CD4-positive, alpha-beta T cell treated with Interleukin-4 for 4 hours (primary cell): ENCODE data around the gene C10orf71.

Experiments
- DNase-seq: peaks from one replicate; pipeline ENCODE4 v3.0.0-alpha.2; 2020

C10orf71 gene

GRCh38 chr10:49298983-49299815 lies at the start of gene C10orf71:
Gene C10orf71 (plus strand): TSS chr10:49299170. CDS start chr10:49322546, 23,376 bp downstream.
- DNase-seq = no peak

- DNase-seq = no peak
Measured at GRCh38 chr10:49252313-49253034, 46.5 kb upstream of the C10orf71 start.

- no peak for DNase-seq
Measured at GRCh38 chr10:49253340-49253906, 45.5 kb upstream of the C10orf71 start.

- no peak for DNase-seq
Measured at GRCh38 chr10:49254150-49254549, 44.8 kb upstream of the C10orf71 start.

GRCh38 chr10:49254556-49255318 lies 44.2 kb upstream of the C10orf71 start:
- peak; percentile 44 for DNase-seq

- DNase-seq = no peak
Measured at GRCh38 chr10:49255883-49256282, 43.1 kb upstream of the C10orf71 start.

- DNase-seq = peak; percentile 8
Measured at GRCh38 chr10:49257154-49257553, 41.8 kb upstream of the C10orf71 start.

- DNase-seq = no peak
Measured at GRCh38 chr10:49257626-49258349, 41.2 kb upstream of the C10orf71 start.

- no peak for DNase-seq
Measured at GRCh38 chr10:49258350-49258683, 40.7 kb upstream of the C10orf71 start.

GRCh38 chr10:49260644-49261296 lies 38.2 kb upstream of the C10orf71 start:
- no peak for DNase-seq

GRCh38 chr10:49263591-49263990 lies 35.4 kb upstream of the C10orf71 start:
- no peak for DNase-seq

GRCh38 chr10:49264177-49264677 lies 34.7 kb upstream of the C10orf71 start:
- DNase-seq = no peak

- no peak for DNase-seq
Measured at GRCh38 chr10:49265885-49266284, 33.1 kb upstream of the C10orf71 start.

GRCh38 chr10:49268185-49268584 lies 30.8 kb upstream of the C10orf71 start:
- no peak for DNase-seq

- no peak for DNase-seq
Measured at GRCh38 chr10:49269523-49269922, 29.4 kb upstream of the C10orf71 start.

GRCh38 chr10:49270565-49270964 lies 28.4 kb upstream of the C10orf71 start:
- no peak for DNase-seq

GRCh38 chr10:49271346-49271745 lies 27.6 kb upstream of the C10orf71 start:
- no peak for DNase-seq

- no peak for DNase-seq
Measured at GRCh38 chr10:49272251-49273081, 26.5 kb upstream of the C10orf71 start.

GRCh38 chr10:49273082-49273465 lies 25.9 kb upstream of the C10orf71 start:
- DNase-seq = no peak

- DNase-seq = no peak
Measured at GRCh38 chr10:49273626-49274025, 25.3 kb upstream of the C10orf71 start.

- no peak for DNase-seq
Measured at GRCh38 chr10:49274886-49275285, 24.1 kb upstream of the C10orf71 start.
